MCF 10A (cell line): ENCODE measurements around the gene ARHGEF16. TPM values are rescaled to one million over a fixed set of nuclear protein-coding genes. Genes with fewer than 3 reads are reported as not detected.

Experiments used
- BruUV-seq: library from RNA; stranded (reverse); fragments of 400-500 nt; replicated peaks from 2 replicates; lab custom pipeline; 2021; lab: Mats Ljungman, UMichigan
- CTCF ChIA-PET: fragments of 300-600 bp; sonication (Branson Sonifier 250); formaldehyde crosslinking; extraction: SDS; loops from one replicate; lab custom pipeline; 2021; ENCODE audit warnings: antibody characterized with exemption, inconsistent platforms; lab: Yijun Ruan, JAX
- POLR2A ChIA-PET: fragments of 300-600, 350-650 bp; sonication (Branson Sonifier 250); formaldehyde crosslinking; extraction: SDS; loops from one replicate; lab custom pipeline; 2020; ENCODE audit warnings: antibody characterized with exemption, inconsistent platforms; lab: Yijun Ruan, JAX
- DNase-seq: peaks from one replicate; pipeline ENCODE4 v3.0.0-alpha.2; 2018; ENCODE audit not compliant: unreplicated experiment
- H3K27ac Mint-ChIP-seq: one replicate; pipeline ENCODE4 v1.8.0; 2022; ENCODE audit warnings: mild to moderate bottlenecking, low read depth, mixed read lengths; ENCODE audit not compliant: unreplicated experiment
- H3K27me3 Mint-ChIP-seq: one replicate; pipeline ENCODE4 v1.8.0; 2022; ENCODE audit warnings: mixed read lengths; ENCODE audit not compliant: insufficient read depth, unreplicated experiment
- H3K36me3 Mint-ChIP-seq: one replicate; pipeline ENCODE4 v1.8.0; 2022; ENCODE audit warnings: mild to moderate bottlenecking, moderate library complexity, mixed read lengths; ENCODE audit not compliant: insufficient read depth, unreplicated experiment
- H3K4me1 Mint-ChIP-seq: one replicate; pipeline ENCODE4 v1.8.0; 2022; ENCODE audit warnings: mixed read lengths; ENCODE audit not compliant: insufficient read depth, unreplicated experiment
- H3K4me3 Mint-ChIP-seq: one replicate; pipeline ENCODE4 v1.8.0; 2022; ENCODE audit warnings: mild to moderate bottlenecking, moderate library complexity, mixed read lengths; ENCODE audit not compliant: unreplicated experiment
- H3K9me3 Mint-ChIP-seq: one replicate; pipeline ENCODE4 v1.8.0; 2022; ENCODE audit warnings: mixed read lengths; ENCODE audit not compliant: unreplicated experiment
- intact Hi-C: fragments of 100-400 bp; cut with micrococcal nuclease; formaldehyde crosslinking; loops from 2 replicates; pipeline ENCODE4 v1.14.1; 2022
- total RNA-seq: library from RNA; stranded (reverse); gene quantifications from 2 replicates; pipeline ENCODE4 v1.2.3, GENCODE V29; 2022
- TF ChIP-seq, protein P1 (sequence below): fragments of 200-600 bp; IDR thresholded peaks from one replicate; pipeline ENCODE4 v1.8.0; 2022; ENCODE audit warnings: antibody characterized with exemption, mild to moderate bottlenecking; ENCODE audit not compliant: unreplicated experiment

The ARHGEF16 gene
- total RNA-seq, 1 experiment from 2014 or later: 8.6 TPM

DNA sequence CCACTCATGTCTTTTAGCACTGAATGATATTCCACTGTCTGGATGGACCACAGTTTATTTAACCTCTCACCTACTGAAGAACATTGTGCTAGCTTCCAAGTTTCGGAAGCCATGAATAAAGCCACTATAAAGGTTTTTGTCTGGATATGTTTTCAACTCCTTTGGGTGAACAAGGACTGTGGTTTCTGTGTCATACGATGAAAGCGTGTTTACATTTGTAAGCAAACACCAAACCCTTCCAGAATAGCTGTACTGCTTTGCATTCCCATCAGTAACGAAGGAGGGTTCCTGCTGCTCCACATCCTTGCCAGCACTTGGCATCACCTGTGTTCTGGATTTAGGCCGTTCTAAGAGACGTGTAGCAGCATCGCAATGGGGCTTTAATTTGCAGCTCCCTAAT, 10.7 kb upstream of the ARHGEF16 start:
- no TSS peak for BruUV-seq
- H3K4me3 Mint-ChIP-seq: no peak overlapping the region
- no peaks in the 10 kb centered on the region for H3K4me1 Mint-ChIP-seq
- CTCF ChIA-PET: interaction anchor here (0.7 to 3.3 kb wide), 3 partner anchors 9 to 491 kb away, joined by 3 to 27 read pairs (median 3); no protein-coding TSS in a partner anchor
- H3K9me3 Mint-ChIP-seq: peaks cover 11% of the 10 kb centered on the region
- POLR2A ChIA-PET: no interaction called here
- no peak overlapping the region for H3K27ac Mint-ChIP-seq
- TF ChIP-seq, protein P1, sequence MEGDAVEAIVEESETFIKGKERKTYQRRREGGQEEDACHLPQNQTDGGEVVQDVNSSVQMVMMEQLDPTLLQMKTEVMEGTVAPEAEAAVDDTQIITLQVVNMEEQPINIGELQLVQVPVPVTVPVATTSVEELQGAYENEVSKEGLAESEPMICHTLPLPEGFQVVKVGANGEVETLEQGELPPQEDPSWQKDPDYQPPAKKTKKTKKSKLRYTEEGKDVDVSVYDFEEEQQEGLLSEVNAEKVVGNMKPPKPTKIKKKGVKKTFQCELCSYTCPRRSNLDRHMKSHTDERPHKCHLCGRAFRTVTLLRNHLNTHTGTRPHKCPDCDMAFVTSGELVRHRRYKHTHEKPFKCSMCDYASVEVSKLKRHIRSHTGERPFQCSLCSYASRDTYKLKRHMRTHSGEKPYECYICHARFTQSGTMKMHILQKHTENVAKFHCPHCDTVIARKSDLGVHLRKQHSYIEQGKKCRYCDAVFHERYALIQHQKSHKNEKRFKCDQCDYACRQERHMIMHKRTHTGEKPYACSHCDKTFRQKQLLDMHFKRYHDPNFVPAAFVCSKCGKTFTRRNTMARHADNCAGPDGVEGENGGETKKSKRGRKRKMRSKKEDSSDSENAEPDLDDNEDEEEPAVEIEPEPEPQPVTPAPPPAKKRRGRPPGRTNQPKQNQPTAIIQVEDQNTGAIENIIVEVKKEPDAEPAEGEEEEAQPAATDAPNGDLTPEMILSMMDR: no peak
- intact Hi-C loops: no loop called here
- H3K36me3 Mint-ChIP-seq: no peaks in the 10 kb centered on the region
- peaks cover 37% of the 10 kb centered on the region for H3K27me3 Mint-ChIP-seq
- no peak for DNase-seq

DNA sequence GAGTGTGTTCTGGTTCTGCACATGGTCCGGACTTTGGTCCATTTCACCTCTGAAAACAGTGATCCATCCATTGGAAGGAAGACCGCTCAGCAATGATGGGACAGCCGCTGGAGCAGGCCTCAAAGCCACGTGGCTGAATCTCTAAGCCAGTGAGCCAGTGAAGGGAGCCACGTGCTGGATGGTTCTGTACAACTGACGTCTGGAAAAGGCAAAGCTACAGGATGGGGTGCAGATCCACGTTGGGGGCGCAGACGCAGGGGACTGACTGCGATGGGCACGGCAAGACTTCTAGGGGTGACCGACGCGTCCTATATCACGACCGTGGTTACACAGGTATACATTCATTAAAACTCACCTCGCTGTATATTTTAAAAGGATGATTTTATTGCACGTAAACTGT, 10.2 kb upstream of the ARHGEF16 start:
- CTCF ChIA-PET: interaction anchor here (3.3 kb wide), 1 partner anchor 8 kb away, joined by 27 read pairs; no protein-coding TSS in a partner anchor
- intact Hi-C loops: no loop called here
- no peak for DNase-seq
- H3K27ac Mint-ChIP-seq: no peak overlapping the region
- TF ChIP-seq, protein P1: no peak
- peaks cover 11% of the 10 kb centered on the region for H3K9me3 Mint-ChIP-seq
- no peaks in the 10 kb centered on the region for H3K4me1 Mint-ChIP-seq
- POLR2A ChIA-PET: no interaction called here
- no peak overlapping the region for H3K4me3 Mint-ChIP-seq
- no peaks in the 10 kb centered on the region for H3K36me3 Mint-ChIP-seq
- H3K27me3 Mint-ChIP-seq: peaks cover 40% of the 10 kb centered on the region
- no TSS peak for BruUV-seq

DNA sequence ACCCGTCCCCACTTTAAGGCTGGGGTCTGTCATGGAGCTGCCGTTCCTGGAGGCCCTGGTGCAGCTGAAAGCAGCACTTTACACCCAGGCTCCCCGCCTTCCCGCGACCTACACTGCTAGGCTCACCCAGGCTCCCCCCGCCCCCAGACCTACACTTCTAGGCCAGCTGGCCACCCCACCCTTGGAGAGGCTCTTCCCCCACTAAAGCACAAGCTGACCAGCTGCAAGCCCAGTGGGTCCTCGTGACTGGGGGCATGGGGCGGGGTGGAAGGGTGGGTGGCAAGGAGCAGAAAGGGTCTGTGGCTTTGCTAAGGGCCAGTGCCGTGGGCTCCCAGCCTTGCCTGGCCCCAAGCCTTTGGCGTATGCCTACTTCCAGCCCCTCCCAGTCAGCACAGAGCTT, 9.7 kb upstream of the ARHGEF16 start:
- peaks cover 11% of the 10 kb centered on the region for H3K9me3 Mint-ChIP-seq
- DNase-seq: no peak
- CTCF ChIA-PET: no interaction called here

DNA sequence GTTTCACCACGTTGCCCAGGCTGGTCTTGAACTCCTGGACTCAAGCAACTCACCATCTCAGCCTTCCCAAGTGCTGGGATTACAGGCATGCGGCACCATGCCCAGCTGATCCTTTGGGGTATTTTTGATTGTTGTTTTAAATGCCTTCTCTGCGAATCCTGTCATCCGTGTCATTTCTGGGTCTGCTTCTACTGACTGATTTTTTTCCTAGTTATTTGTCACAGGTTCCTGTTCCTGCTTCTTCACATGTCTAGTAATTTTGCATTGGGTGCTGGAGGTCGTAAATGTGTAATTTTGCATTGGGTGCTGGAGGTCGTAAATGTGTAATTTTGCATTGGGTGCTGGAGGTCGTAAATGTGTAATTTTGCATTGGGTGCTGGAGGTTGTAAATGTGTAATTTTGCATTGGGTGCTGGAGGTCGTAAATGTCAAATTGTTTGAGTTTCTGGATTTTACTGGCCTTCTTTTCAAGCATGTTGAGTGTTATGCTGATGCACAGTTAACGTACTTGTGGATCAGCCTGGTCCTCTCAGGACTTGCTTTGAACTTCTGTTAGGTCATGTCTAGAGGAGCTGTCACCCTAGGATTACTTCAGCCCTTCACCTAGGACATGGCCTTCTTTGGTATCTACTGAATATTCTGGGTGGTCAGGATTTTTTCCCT, 4.1 kb upstream of the ARHGEF16 start:
- Mint-ChIP-seq H3K4me3 (no peak overlapping the region), H3K9me3 (peaks cover 11% of the 10 kb centered on the region), H3K4me1 (no peaks in the 10 kb centered on the region), H3K27ac (no peak overlapping the region), H3K36me3 (no peaks in the 10 kb centered on the region), H3K27me3 (peaks cover 19% of the 10 kb centered on the region)
- intact Hi-C loops: no loop called here
- ChIA-PET POLR2A (no interaction called here), CTCF (interaction anchor here (0.6 to 4.8 kb wide), 7 partner anchors 23 to 1684 kb away, joined by 3 to 198 read pairs (median 4); no protein-coding TSS in a partner anchor)
- TF ChIP-seq, protein P1: no peak
- DNase-seq: no peak
- BruUV-seq: no TSS peak

More for the DNA sequence above, 9.7 kb upstream of the ARHGEF16 start:
- intact Hi-C loops: no loop called here
- Mint-ChIP-seq H3K27ac (no peak overlapping the region), H3K4me1 (no peaks in the 10 kb centered on the region), H3K36me3 (no peaks in the 10 kb centered on the region), H3K27me3 (peaks cover 45% of the 10 kb centered on the region), H3K4me3 (no peak overlapping the region)
- no TSS peak for BruUV-seq
- TF ChIP-seq, protein P1: no peak
- POLR2A ChIA-PET: interaction anchor here (0.7 kb wide), 1 partner anchor 466 kb away, joined by 3 read pairs; no protein-coding TSS in a partner anchor
